Uterus (tissue), 4 donors: ENCODE data around the gene RPL38. TPM values are rescaled to one million over a fixed set of nuclear protein-coding genes. Genes with fewer than 3 reads are reported as not detected.

Source experiments
- DNase-seq, 2 donors: peaks; one replicate each; pipeline ENCODE4 v3.0.0-alpha.2; 2019 to 2020
- H3K27ac ChIP-seq, 2 donors: fragments of 200-600 bp; sonication (generic); 1 replicate in 1 of 2; 2 replicates in 1 of 2; pipeline ENCODE4 v1.5.1; 2016 to 2018
- H3K27me3 ChIP-seq, 2 donors: fragments of 200-600 bp; sonication (generic); one replicate each; pipeline ENCODE4 v1.5.1; 2018 to 2019; ENCODE audit warnings: control low read depth in 1 of 2
- H3K36me3 ChIP-seq, 2 donors: fragments of 200-600 bp; sonication (generic); one replicate each; pipeline ENCODE4 v1.5.1; 2019; ENCODE audit warnings: control low read depth in 1 of 2
- H3K4me1 ChIP-seq, 2 donors: fragments of 200-600 bp; sonication (generic); one replicate each; pipeline ENCODE4 v1.5.1; 2018 to 2019; ENCODE audit warnings: control low read depth in 1 of 2
- H3K4me3 ChIP-seq, 2 donors: fragments of 200-600 bp; sonication (generic); 1 replicate in 1 of 2; 2 replicates in 1 of 2; pipeline ENCODE4 v1.5.1; 2018 to 2019; ENCODE audit warnings: mild to moderate bottlenecking in 1 of 2
- H3K9me3 ChIP-seq, 2 donors: fragments of 200-600 bp; sonication (generic); one replicate each; pipeline ENCODE4 v1.5.1; 2019; ENCODE audit warnings: control low read depth in 1 of 2
- POLR2A ChIP-seq, 2 donors: fragments of 450-650 bp; IDR thresholded peaks; one replicate each; pipeline ENCODE4 v1.6.1; 2016; ENCODE audit warnings: antibody characterized with exemption in 2 of 2, mild to moderate bottlenecking in 1 of 2, moderate library complexity in 1 of 2
- intact Hi-C: fragments of 100-400 bp; cut with DNase I; formaldehyde crosslinking; loops from one replicate; pipeline ENCODE4 v1.15.1; 2023; ENCODE audit warnings: low total_unique reads
- total RNA-seq, 4 donors: library from RNA; depleted of rRNA in 3 of 4; stranded (reverse); fragments of >200 nt in 3 of 4; gene quantifications; one replicate each; pipeline versions ENCODE4 v1.1.0 to v1.2.4, GENCODE V29; 2014 to 2023
- TF ChIP-seq, protein P1 (sequence below), 4 experiments: fragments of 200-600 bp in 2 of 4; fragments of 450-650 bp in 2 of 4; sonication (generic) in 2 of 4; IDR thresholded peaks; one replicate each; pipeline ENCODE4 v1.5.1; 2016 to 2019; ENCODE audit warnings: antibody characterized with exemption in 4 of 4, mild to moderate bottlenecking in 2 of 4, moderate library complexity in 1 of 4
- donor health status: DM: yes; HTN: yes; CAD: no.

RPL38 gene
- total RNA-seq, 4 donors from 2014 or later = 87.9 to 1,969 (median 610) TPM

GRCh38 chr17:74158761-74159160, 44.7 kb upstream of the RPL38 start:
- H3K4me1 ChIP-seq = no peaks in the 10 kb centered on the region
- TF ChIP-seq, protein P1, sequence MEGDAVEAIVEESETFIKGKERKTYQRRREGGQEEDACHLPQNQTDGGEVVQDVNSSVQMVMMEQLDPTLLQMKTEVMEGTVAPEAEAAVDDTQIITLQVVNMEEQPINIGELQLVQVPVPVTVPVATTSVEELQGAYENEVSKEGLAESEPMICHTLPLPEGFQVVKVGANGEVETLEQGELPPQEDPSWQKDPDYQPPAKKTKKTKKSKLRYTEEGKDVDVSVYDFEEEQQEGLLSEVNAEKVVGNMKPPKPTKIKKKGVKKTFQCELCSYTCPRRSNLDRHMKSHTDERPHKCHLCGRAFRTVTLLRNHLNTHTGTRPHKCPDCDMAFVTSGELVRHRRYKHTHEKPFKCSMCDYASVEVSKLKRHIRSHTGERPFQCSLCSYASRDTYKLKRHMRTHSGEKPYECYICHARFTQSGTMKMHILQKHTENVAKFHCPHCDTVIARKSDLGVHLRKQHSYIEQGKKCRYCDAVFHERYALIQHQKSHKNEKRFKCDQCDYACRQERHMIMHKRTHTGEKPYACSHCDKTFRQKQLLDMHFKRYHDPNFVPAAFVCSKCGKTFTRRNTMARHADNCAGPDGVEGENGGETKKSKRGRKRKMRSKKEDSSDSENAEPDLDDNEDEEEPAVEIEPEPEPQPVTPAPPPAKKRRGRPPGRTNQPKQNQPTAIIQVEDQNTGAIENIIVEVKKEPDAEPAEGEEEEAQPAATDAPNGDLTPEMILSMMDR (IDR thresholded peaks at IDR 0.05) = no peak
- TF ChIP-seq POLR2A (IDR thresholded peaks at IDR 0.05) = no peak
- no peak for DNase-seq
- H3K9me3 ChIP-seq = no peaks in the 10 kb centered on the region
- no peak overlapping the region for H3K27ac ChIP-seq
- H3K27me3 ChIP-seq = no peaks in the 10 kb centered on the region
- intact Hi-C loops = no loop called here
- H3K36me3 ChIP-seq = no peaks in the 10 kb centered on the region
- H3K4me3 ChIP-seq = no peak overlapping the region

DNA sequence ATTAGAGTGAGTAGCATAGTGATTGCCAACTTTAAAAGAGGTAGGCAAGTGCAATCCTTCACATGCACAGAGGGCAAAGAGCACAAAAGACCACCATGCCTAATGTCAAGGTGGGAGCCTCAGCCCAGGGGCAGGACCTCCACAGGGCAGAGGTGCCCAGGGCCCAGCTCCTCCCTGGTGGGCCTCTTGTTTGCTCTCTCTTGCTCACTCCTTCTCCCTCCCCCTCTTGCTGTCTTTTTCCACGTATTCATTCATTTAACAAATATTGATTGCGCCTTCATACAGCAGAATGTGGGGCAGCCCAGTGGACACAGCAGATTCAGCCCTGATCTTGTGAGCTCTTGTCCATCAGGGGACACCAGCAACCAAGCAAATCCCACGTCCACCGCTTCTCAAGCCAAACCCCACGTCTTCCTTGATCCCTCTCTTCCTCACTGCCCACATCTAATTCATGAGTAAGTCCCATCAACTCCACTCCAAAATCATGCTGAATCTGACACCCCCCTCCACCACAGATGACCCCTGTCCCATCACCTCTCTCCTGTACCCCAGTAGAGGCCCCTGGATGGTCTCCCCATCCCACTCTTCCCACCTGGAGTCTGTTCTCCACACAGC, 44.1 kb upstream of the RPL38 start:
- no peak overlapping the region for H3K27ac ChIP-seq
- H3K4me3 ChIP-seq = no peak overlapping the region
- H3K27me3 ChIP-seq = no peaks in the 10 kb centered on the region
- H3K4me1 ChIP-seq = no peaks in the 10 kb centered on the region
- TF ChIP-seq, protein P1 (IDR thresholded peaks at IDR 0.05) = no peak
- TF ChIP-seq POLR2A (IDR thresholded peaks at IDR 0.05) = no peak
- intact Hi-C loops = no loop called here
- no peaks in the 10 kb centered on the region for H3K9me3 ChIP-seq
- no peaks in the 10 kb centered on the region for H3K36me3 ChIP-seq
- DNase-seq = no peak

- Histone ChIP-seq H3K9me3 (no peaks in the 10 kb centered on the region), H3K4me3 (no peak overlapping the region), H3K27ac (no peak overlapping the region), H3K4me1 (no peaks in the 10 kb centered on the region), H3K36me3 (no peaks in the 10 kb centered on the region), H3K27me3 (no peaks in the 10 kb centered on the region)
- TF ChIP-seq, protein P1 (IDR thresholded peaks at IDR 0.05) = no peak
- no peak for TF ChIP-seq POLR2A (IDR thresholded peaks at IDR 0.05)
- no peak for DNase-seq
- intact Hi-C loops = no loop called here
Observed at GRCh38 chr17:74160656-74161502, 42.6 kb upstream of the RPL38 start.

DNA sequence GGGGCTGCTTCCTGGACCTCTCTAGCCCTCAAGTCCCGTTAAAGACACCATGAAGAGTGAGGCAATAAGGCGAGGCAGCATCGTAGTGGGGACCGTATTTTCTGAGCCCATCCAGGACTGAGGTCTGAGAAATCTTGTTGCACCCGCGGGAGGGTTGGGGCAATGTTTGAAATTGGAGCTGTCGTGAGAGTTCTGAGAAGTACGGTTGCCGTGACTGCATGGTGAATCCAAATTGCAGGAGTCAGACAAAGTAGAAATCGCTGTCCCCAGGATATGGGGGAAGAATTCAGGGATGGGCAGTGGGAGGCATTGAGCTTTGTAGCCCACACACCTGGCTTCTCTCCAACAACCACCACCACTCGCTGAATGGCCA, 42.0 kb upstream of the RPL38 start:
- Histone ChIP-seq H3K4me1 (no peaks in the 10 kb centered on the region), H3K27me3 (no peaks in the 10 kb centered on the region), H3K4me3 (no peak overlapping the region), H3K36me3 (no peaks in the 10 kb centered on the region), H3K27ac (no peak overlapping the region), H3K9me3 (no peaks in the 10 kb centered on the region)
- intact Hi-C loops = no loop called here
- TF ChIP-seq, protein P1 (IDR thresholded peaks at IDR 0.05) = no peak
- no peak for TF ChIP-seq POLR2A (IDR thresholded peaks at IDR 0.05)
- no peak for DNase-seq

DNA sequence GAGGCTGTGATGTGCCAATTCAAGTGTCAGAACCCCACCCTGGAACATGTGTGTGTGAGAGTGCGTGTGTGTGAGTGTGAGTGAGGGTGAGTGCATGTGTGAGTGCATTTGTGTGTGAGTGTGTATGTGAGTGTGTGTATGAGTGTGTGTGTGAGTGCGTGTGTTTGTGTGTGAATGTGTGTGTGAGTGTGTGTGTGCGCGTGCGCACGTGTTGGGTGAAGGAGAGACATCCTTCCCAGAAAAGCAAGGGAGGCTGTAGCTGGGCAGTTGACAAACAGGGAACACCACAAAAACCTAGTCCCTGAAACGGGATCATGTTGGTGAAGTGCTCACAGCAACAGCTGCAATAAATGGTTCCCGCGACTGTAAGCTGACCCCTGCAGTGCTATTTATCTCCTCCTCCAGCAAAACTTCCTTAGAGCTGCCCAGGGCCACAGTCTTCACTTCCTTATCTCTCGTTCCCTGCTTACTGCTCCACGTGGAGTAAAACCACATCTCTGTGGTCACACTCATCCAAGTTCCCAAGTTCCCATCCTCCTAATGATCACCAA, 40.1 kb upstream of the RPL38 start:
- Histone ChIP-seq H3K36me3 (no peaks in the 10 kb centered on the region), H3K4me3 (no peak overlapping the region), H3K27me3 (no peaks in the 10 kb centered on the region), H3K4me1 (no peaks in the 10 kb centered on the region), H3K9me3 (no peaks in the 10 kb centered on the region), H3K27ac (no peak overlapping the region)
- DNase-seq = no peak
- TF ChIP-seq, protein P1 (IDR thresholded peaks at IDR 0.05) = no peak
- intact Hi-C loops = no loop called here
